ENCODE measurements around the gene BABAM2. TPM values are rescaled to one million over a fixed set of nuclear protein-coding genes. Genes with fewer than 3 reads are reported as not detected.

BABAM2 gene
- total RNA-seq, 1 donor from 2014 or later: 37.1 TPM

- H3K4me1 Mint-ChIP-seq (ENCODE audit: low read depth): no peaks in the 10 kb centered on the region
- H3K36me3 Mint-ChIP-seq (ENCODE audit: insufficient read depth): peaks cover 2% of the 10 kb centered on the region
- H3K9me3 Mint-ChIP-seq (ENCODE audit: low read depth): no peaks in the 10 kb centered on the region
- DNase-seq (ENCODE audit: low spot score, unreplicated experiment): no peak
- no peak overlapping the region for H3K4me3 Mint-ChIP-seq (ENCODE audit: low read depth)
- TF ChIP-seq, protein P1, sequence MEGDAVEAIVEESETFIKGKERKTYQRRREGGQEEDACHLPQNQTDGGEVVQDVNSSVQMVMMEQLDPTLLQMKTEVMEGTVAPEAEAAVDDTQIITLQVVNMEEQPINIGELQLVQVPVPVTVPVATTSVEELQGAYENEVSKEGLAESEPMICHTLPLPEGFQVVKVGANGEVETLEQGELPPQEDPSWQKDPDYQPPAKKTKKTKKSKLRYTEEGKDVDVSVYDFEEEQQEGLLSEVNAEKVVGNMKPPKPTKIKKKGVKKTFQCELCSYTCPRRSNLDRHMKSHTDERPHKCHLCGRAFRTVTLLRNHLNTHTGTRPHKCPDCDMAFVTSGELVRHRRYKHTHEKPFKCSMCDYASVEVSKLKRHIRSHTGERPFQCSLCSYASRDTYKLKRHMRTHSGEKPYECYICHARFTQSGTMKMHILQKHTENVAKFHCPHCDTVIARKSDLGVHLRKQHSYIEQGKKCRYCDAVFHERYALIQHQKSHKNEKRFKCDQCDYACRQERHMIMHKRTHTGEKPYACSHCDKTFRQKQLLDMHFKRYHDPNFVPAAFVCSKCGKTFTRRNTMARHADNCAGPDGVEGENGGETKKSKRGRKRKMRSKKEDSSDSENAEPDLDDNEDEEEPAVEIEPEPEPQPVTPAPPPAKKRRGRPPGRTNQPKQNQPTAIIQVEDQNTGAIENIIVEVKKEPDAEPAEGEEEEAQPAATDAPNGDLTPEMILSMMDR (IDR thresholded peaks at IDR 0.05; ENCODE audit: unreplicated experiment): no peak
- H3K27me3 Mint-ChIP-seq: no peaks in the 10 kb centered on the region
- H3K27ac Mint-ChIP-seq: no peak overlapping the region
Observed at GRCh38 chr2:27942612-27943547, 52.4 kb downstream of the BABAM2 start.

DNA sequence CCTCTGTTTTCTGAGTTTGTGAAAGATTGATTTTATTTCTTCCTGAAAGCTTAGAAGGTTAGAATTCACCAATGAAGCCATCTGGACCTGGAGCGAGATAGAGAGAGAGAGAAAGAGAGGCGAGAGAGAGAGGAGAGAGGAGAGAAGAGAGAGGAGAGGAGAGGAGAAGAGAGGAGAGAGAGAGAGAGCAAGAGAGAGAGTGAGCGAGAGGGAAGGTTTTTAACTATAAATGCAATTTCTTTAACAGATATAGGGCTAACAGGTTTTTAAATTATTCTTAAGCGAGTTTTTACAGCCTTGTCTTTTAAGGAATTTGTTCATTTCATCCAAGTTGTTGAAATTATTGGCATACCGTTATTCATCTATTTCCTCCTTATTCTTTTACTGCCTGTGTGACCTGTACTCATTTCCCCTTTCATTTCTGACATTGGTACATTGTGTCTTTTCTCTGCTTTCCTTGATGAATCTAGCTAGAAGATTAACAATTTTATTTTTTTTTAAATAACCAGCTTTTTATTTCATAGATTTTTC, 56.1 kb downstream of the BABAM2 start:
- no peak overlapping the region for H3K4me3 Mint-ChIP-seq (ENCODE audit: low read depth)
- no peak for DNase-seq (ENCODE audit: low spot score, unreplicated experiment)
- H3K27me3 Mint-ChIP-seq: no peaks in the 10 kb centered on the region
- H3K4me1 Mint-ChIP-seq (ENCODE audit: low read depth): peaks cover 4% of the 10 kb centered on the region
- TF ChIP-seq, protein P1 (IDR thresholded peaks at IDR 0.05; ENCODE audit: unreplicated experiment): no peak
- peak overlapping the region; percentile 3 for H3K27ac Mint-ChIP-seq
- H3K9me3 Mint-ChIP-seq (ENCODE audit: low read depth): peaks cover 2% of the 10 kb centered on the region
- peaks cover 4% of the 10 kb centered on the region for H3K36me3 Mint-ChIP-seq (ENCODE audit: insufficient read depth)

DNA sequence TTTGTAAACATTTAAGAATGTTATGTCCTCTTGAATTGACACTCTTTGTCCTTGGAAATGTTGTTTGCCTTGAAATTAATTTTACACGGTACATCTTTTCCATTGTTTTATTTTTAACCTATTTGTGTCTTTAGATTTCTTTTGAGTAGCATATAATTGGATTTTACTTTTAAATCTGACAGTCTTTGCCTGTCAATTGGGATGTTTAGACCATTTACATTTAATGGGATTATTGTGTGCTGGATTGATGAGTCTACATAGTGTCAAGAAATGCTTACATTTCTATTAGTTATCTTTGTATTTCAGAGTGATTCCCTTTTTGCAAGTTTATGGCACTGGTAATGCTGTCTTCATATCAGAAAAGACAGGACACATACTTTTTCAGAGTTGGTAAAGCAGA, 61.5 kb downstream of the BABAM2 start:
- peaks cover 4% of the 10 kb centered on the region for H3K4me1 Mint-ChIP-seq (ENCODE audit: low read depth)
- peaks cover 2% of the 10 kb centered on the region for H3K36me3 Mint-ChIP-seq (ENCODE audit: insufficient read depth)
- TF ChIP-seq, protein P1 (IDR thresholded peaks at IDR 0.05; ENCODE audit: unreplicated experiment): no peak
- H3K4me3 Mint-ChIP-seq (ENCODE audit: low read depth): no peak overlapping the region
- no peak for DNase-seq (ENCODE audit: low spot score, unreplicated experiment)
- H3K27me3 Mint-ChIP-seq: no peaks in the 10 kb centered on the region
- H3K9me3 Mint-ChIP-seq (ENCODE audit: low read depth): peaks cover 8% of the 10 kb centered on the region
- H3K27ac Mint-ChIP-seq: no peak overlapping the region

- Mint-ChIP-seq H3K27me3 (no peaks in the 10 kb centered on the region), H3K4me1 (ENCODE audit: low read depth) (peaks cover 4% of the 10 kb centered on the region), H3K4me3 (ENCODE audit: low read depth) (no peak overlapping the region), H3K27ac (no peak overlapping the region), H3K36me3 (ENCODE audit: insufficient read depth) (peaks cover 2% of the 10 kb centered on the region), H3K9me3 (ENCODE audit: low read depth) (peaks cover 8% of the 10 kb centered on the region)
- TF ChIP-seq, protein P1 (IDR thresholded peaks at IDR 0.05; ENCODE audit: unreplicated experiment): no peak
- no peak for DNase-seq (ENCODE audit: low spot score, unreplicated experiment)
Observed at GRCh38 chr2:27953077-27953476, 62.5 kb downstream of the BABAM2 start.

DNA sequence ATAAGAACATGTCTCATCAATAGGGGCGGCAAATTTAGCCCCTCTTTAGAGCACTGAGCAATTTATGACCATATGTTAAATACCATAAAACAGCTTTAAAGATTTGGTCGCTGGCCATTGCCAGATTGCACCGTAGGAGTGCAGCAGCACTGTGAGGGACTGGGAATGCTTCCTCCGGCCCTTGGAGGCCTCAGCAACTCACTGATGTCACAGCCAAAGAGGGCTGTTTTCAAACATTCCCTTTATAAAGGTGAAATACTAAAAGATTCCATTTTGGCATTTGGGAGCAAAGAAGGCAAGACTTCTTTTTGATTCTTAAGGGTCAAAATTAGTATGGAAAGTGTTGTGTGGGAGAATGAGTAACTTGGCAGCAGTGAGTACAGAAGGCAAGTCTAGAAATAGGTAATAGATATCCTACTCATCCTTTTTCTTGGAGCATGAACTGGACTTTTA, 63.7 kb downstream of the BABAM2 start:
- H3K9me3 Mint-ChIP-seq (ENCODE audit: low read depth): peaks cover 8% of the 10 kb centered on the region
- H3K4me3 Mint-ChIP-seq (ENCODE audit: low read depth): no peak overlapping the region
- no peaks in the 10 kb centered on the region for H3K36me3 Mint-ChIP-seq (ENCODE audit: insufficient read depth)
- no peaks in the 10 kb centered on the region for H3K27me3 Mint-ChIP-seq
- no peak for DNase-seq (ENCODE audit: low spot score, unreplicated experiment)
- H3K4me1 Mint-ChIP-seq (ENCODE audit: low read depth): peaks cover 6% of the 10 kb centered on the region
- TF ChIP-seq, protein P1 (IDR thresholded peaks at IDR 0.05; ENCODE audit: unreplicated experiment): no peak
- no peak overlapping the region for H3K27ac Mint-ChIP-seq

All from progenitor cell of endocrine pancreas (in vitro differentiated cells).